ENCODE data around the gene PI16.
A peak's percentile ranks its signal among the peaks of the same experiment; 100 is the strongest.

Gene PI16

GRCh38 chr6:37008484-37009465 is 54.2 kb downstream of the PI16 start:
- TF ChIP-seq, protein P1, sequence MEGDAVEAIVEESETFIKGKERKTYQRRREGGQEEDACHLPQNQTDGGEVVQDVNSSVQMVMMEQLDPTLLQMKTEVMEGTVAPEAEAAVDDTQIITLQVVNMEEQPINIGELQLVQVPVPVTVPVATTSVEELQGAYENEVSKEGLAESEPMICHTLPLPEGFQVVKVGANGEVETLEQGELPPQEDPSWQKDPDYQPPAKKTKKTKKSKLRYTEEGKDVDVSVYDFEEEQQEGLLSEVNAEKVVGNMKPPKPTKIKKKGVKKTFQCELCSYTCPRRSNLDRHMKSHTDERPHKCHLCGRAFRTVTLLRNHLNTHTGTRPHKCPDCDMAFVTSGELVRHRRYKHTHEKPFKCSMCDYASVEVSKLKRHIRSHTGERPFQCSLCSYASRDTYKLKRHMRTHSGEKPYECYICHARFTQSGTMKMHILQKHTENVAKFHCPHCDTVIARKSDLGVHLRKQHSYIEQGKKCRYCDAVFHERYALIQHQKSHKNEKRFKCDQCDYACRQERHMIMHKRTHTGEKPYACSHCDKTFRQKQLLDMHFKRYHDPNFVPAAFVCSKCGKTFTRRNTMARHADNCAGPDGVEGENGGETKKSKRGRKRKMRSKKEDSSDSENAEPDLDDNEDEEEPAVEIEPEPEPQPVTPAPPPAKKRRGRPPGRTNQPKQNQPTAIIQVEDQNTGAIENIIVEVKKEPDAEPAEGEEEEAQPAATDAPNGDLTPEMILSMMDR (IDR thresholded peaks at IDR 0.05; ENCODE audit: insufficient read depth, low read depth, low read length, missing control alignments), result no peak
- H3K4me3 ChIP-seq (ENCODE audit: low read depth, low read length), result peak overlapping the region; percentile 78
- no peak for DNase-seq (ENCODE audit: low read depth)

- DNase-seq (ENCODE audit: low read depth), result no peak
- H3K4me3 ChIP-seq (ENCODE audit: low read depth, low read length), result no peak overlapping the region
- TF ChIP-seq, protein P1 (IDR thresholded peaks at IDR 0.05; ENCODE audit: insufficient read depth, low read depth, low read length, missing control alignments), result no peak
Measured at GRCh38 chr6:37010402-37010892, 55.9 kb downstream of the PI16 start.

GRCh38 chr6:37011656-37012378 is 57.3 kb downstream of the PI16 start:
- no peak for DNase-seq (ENCODE audit: low read depth)
- no peak overlapping the region for H3K4me3 ChIP-seq (ENCODE audit: low read depth, low read length)
- TF ChIP-seq, protein P1 (IDR thresholded peaks at IDR 0.05; ENCODE audit: insufficient read depth, low read depth, low read length, missing control alignments), result no peak

DNA sequence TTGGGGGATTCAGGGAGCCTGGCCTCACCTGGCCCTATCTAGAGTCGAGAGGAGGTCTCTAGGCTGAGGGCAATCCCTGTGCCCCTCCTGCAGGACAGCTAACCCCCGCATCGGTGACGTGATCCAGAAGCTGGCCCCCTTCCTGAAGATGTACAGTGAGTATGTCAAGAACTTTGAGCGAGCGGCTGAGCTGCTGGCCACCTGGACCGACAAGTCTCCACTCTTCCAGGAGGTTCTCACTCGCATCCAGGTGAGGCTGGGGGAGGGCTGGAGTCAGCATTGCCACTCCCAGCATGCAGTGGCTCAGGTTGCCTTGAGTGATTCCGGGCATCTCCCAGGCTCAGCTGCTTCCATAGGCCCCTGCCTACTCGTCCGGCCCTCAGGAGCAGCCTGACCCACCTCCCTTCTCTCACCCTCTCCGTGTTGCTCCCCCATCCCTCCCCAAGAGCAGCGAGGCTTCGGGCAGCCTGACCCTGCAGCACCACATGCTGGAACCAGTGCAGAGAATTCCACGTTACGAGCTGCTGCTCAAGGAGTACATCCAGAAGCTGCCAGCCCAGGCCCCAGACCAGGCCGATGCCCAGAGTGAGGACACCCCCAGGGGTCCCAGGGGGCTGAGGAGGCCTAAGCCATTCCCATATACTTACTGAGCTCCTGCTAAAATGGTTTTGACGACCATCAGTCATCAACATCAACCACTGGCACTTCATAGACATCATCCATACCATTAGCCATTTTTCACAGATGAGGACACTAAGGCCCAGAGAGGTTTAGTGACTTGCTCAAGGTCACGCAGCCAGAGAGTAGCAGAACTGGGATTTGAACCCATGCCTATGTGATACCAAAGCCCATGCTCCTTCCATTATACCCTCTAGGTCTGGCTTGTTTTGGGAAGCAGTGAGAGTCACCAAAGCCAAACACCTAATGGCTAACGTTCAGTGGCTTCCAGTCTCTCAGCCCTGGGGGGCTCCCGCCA is 59.3 kb downstream of the PI16 start:
- H3K4me3 ChIP-seq (ENCODE audit: low read depth, low read length), result no peak overlapping the region
- DNase-seq (ENCODE audit: low read depth), result no peak
- TF ChIP-seq, protein P1 (IDR thresholded peaks at IDR 0.05; ENCODE audit: insufficient read depth, low read depth, low read length, missing control alignments), result no peak

All from GM12865 (cell line).